Loucy (cell line): ENCODE measurements around the gene LRRC26.

ENCODE experiments used
- CTCF ChIP-seq: fragments of 200-600 bp; sonication (generic); conservative IDR thresholded peaks from 2 replicates; pipeline ENCODE4 v1.5.1; 2014; ENCODE audit warnings: mild to moderate bottlenecking, antibody characterized with exemption, low read length
- EZH2phosphoT487 ChIP-seq: fragments of 200-600 bp; IDR thresholded peaks from 2 replicates; pipeline ENCODE4 v1.6.1; 2018; ENCODE audit warnings: antibody characterized with exemption, mild to moderate bottlenecking, moderate library complexity, borderline replicate concordance

GRCh38 chr9:137192448-137192780, 22.6 kb upstream of the LRRC26 start:
- no peak for TF ChIP-seq CTCF
- TF ChIP-seq EZH2phosphoT487, result no peak
